SU-DHL-6 (cell line): Measurements from ENCODE around the gene PPP2R5D.

ENCODE experiments used
- EZH2phosphoT487 ChIP-seq: fragments of 200-600 bp; sonication (generic), shearing (Covaris generic); conservative IDR thresholded peaks from 2 replicates; pipeline ENCODE4 v1.6.1; 2018; ENCODE audit warnings: mild to moderate bottlenecking, antibody characterized with exemption, low read length, moderate library complexity, mixed read lengths
- TF ChIP-seq, protein P1 (sequence below): fragments of 200-600 bp; sonication (generic); IDR thresholded peaks from one replicate; pipeline ENCODE4 v1.5.1; 2017; ENCODE audit warnings: antibody characterized with exemption, mild to moderate bottlenecking, low read length, moderate library complexity; ENCODE audit not compliant: insufficient read depth, poor library complexity, severe bottlenecking

DNA sequence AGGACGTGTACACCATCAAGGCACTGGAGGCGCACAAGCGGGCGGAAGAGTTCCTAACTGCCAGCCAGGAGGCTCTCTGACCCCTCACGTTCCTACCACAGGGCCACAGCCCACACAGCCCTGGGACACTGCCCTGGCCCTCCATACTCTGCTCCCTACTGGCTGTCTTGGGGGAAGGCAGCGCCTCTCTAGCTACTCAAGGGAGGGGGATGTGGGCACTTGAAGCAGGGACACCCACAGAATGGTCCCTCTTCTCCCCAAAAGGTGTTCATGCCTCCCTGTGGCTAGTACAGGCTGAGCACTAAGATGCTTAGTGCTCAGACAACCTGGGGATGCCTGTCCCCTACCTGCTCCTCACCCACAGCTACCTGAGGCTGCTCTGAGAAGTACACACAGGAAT is 26.8 kb downstream of the PPP2R5D start:
- TF ChIP-seq, protein P1, sequence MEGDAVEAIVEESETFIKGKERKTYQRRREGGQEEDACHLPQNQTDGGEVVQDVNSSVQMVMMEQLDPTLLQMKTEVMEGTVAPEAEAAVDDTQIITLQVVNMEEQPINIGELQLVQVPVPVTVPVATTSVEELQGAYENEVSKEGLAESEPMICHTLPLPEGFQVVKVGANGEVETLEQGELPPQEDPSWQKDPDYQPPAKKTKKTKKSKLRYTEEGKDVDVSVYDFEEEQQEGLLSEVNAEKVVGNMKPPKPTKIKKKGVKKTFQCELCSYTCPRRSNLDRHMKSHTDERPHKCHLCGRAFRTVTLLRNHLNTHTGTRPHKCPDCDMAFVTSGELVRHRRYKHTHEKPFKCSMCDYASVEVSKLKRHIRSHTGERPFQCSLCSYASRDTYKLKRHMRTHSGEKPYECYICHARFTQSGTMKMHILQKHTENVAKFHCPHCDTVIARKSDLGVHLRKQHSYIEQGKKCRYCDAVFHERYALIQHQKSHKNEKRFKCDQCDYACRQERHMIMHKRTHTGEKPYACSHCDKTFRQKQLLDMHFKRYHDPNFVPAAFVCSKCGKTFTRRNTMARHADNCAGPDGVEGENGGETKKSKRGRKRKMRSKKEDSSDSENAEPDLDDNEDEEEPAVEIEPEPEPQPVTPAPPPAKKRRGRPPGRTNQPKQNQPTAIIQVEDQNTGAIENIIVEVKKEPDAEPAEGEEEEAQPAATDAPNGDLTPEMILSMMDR: no peak
- no peak for TF ChIP-seq EZH2phosphoT487
